HG03520 (cell line): ENCODE measurements around the gene BMP15.

ENCODE experiments used
- ATAC-seq: cut with Tn5 transposase; IDR thresholded peaks from one replicate; pipeline ENCODE4 v1.9.1; 2021; ENCODE audit warnings: mild to moderate bottlenecking, moderate library complexity; ENCODE audit not compliant: unreplicated experiment

BMP15 gene

GRCh38 chrX:50910685-50911176 is at the start of gene BMP15:
Gene BMP15, plus strand, starts transcription at chrX:50910735. Its CDS starts 49 bp downstream, at chrX:50910784.
- ATAC-seq: no peak

- ATAC-seq: no peak
Measured at GRCh38 chrX:50863471-50863870, 47.1 kb upstream of the BMP15 start.

DNA sequence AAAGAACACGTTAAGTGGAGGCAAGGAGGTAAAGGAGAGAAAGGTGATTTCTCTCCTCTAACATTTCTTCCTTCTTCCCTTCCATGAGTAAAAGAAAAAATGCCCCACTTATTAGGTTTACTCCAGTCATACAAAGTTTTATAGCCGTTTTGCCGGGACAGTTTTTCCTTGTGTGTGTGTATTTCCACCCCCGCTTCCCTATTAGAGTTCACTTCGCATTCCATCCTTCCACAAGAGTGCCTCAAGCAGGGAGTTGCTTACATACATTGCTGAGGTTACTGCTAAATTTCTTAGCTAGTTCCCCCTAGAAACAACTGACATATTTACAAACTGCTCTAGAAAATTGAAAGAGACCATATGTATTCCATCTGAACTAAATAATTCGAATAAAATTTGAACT is 45.2 kb upstream of the BMP15 start:
- ATAC-seq: no peak

- ATAC-seq: no peak
Measured at GRCh38 chrX:50871922-50872453, 38.5 kb upstream of the BMP15 start.

DNA sequence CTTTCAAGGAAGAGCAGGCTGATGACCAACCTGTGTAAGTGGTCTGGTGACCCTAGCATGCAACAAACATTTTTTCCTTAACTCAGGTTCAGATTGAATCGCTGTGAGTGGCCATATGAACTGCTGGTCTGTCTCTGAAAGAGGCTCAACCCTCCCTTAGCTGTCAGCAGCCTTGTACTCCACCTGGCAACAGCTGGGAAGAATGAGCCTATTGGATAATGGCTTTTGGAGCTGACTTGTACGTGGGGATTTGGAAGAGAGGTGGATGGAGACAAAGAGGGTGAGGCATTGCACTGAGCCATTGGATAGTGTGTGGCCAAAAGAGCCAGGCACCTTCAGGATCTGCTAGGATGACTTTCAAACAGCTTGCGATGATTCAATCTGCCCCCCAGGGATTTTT is 35.7 kb upstream of the BMP15 start:
- no peak for ATAC-seq

- ATAC-seq: no peak
Measured at GRCh38 chrX:50876551-50876950, 34.0 kb upstream of the BMP15 start.

DNA sequence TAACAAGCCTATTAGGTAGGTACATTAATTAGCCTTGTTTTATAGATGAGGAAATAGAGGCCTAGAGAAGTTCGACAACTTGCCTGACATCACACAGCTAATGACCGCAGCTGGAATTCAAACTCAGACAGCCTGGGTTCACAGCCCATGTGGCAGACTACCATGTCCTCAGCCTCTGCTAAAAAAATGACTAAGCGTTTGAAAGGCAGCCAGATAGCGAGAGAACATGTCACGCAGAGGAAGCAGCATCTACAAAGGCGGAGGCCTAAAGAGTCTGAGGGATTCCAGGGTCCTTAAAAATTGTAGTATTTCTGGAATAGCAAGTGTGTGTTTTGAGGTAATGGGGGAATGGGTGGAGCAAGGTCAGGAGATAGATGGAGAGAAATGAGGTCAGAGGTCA is 33.2 kb upstream of the BMP15 start:
- no peak for ATAC-seq

GRCh38 chrX:50881028-50881427 is 29.5 kb upstream of the BMP15 start:
- ATAC-seq: no peak

- no peak for ATAC-seq
Measured at GRCh38 chrX:50888884-50889283, 21.7 kb upstream of the BMP15 start.

GRCh38 chrX:50889582-50889981 is 21.0 kb upstream of the BMP15 start:
- no peak for ATAC-seq

- no peak for ATAC-seq
Measured at GRCh38 chrX:50893047-50893446, 17.5 kb upstream of the BMP15 start.

DNA sequence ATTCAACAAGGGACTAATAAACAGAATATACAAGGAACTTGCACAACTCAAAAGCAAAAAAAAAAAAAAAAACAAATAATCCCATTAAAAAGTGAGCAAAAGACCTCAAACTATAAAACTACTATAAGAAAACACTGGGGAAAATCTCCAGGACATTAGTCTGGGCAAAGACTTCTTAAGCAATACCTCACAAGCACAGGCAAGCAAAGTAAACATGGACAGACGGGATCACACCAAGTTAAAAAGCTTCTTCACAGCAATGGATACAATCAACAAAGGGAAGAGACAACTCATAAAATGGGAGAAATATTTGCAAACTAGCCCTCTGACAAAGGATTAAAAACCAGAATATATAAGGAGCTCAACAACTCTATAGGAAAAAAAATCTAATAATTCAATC is 17.1 kb upstream of the BMP15 start:
- ATAC-seq: no peak

DNA sequence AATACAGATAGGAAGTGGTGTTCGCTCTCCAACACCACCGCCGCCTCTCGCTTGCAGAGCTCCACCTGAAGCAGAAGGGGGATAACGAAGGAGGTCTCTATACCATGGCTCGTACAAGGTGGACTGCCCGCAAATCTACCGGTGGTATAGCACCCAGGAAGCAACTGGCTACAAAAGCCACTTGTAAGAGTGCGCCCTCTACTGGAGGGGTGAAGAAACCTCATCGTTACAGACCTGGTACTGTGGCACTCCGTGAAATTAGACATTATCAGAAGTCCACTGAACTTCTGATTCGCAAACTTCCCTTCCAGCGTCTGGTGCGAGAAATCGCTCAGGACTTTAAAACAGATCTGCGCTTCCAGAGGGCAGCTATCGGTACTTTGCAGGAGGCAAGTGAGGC is 5.2 kb upstream of the BMP15 start:
- ATAC-seq: no peak

DNA sequence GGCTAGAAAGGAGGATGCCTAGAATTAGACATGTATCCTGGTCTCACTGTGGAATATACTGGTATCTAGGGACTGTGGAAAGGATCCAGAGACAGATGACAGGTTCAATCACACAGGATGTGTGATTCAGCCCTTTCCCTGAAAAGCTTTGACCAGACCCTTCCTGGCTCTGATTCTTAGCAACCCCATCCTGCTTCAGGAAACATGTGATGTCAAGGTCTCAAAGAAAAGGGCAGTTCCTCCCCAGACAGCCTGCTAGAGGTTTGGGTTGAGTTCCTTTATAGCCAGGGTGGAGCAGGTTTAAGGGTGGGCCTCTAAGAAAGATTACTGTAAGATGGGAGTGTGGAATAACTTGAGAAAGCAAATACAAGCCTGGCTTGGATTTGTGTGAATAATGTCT is 3.0 kb downstream of the BMP15 start:
- ATAC-seq: no peak

GRCh38 chrX:50920132-50920531 is 9.6 kb downstream of the BMP15 start:
- ATAC-seq: no peak

- ATAC-seq: no peak
Measured at GRCh38 chrX:50927127-50927526, 16.6 kb downstream of the BMP15 start.

DNA sequence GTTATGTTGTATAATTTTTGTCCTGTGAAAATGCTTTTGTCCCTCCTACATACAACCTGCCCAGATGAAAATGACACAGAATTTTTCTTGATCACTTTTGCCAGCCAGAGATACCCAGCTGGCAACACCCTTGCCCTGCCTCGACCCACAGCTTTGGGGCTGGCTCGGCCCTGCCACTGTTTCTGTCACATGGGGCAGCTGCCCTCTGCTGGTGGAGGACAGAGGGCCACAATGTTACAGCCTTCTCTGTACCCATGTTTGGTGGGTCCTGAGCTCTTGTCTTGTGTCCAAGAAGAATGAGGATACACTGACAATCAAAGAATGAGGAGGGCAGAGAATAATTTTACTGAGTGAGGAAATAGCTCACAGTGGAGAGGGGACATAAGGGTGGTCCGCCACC is 31.1 kb downstream of the BMP15 start:
- ATAC-seq: no peak

- no peak for ATAC-seq
Measured at GRCh38 chrX:50942471-50942870, 31.9 kb downstream of the BMP15 start.

- no peak for ATAC-seq
Measured at GRCh38 chrX:50952406-50952805, 41.9 kb downstream of the BMP15 start.

DNA sequence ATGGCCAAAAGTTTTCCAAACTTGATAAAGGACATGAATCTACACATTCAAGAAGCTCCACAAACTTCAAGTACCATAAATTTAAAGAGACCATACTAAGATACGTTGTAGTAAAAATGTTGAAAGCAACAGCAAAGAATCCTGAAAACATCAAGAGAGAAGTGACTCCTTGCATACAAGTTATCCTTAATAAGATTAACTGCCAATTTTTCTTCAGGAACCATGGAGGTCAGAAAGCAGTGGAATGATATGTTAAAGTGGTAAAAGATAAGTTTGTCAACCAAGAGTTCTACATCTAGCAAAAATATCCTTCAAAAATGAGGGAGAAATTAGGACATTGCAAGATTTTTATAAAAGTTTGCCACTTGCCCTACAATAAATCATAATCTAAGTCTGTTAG is 43.3 kb downstream of the BMP15 start:
- ATAC-seq: no peak

DNA sequence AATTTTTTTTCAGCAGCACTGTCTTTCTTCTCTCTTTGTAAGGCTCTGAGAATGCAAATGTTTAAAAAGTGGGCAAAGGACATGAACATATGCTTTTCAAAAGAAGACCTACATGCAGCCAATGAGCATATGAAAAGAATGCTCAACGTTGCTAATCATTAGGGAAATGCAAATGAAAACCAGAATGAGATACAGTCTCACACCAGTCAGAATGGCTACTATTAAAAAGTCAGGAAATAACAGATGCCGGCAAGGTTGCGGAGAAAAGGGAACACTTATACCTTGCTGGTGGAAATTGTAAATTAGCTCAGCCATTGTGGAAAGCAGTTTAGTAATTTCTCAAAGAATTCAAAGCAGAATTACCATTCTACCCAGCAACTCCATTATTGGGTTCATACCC is 51.6 kb downstream of the BMP15 start:
- ATAC-seq: no peak

DNA sequence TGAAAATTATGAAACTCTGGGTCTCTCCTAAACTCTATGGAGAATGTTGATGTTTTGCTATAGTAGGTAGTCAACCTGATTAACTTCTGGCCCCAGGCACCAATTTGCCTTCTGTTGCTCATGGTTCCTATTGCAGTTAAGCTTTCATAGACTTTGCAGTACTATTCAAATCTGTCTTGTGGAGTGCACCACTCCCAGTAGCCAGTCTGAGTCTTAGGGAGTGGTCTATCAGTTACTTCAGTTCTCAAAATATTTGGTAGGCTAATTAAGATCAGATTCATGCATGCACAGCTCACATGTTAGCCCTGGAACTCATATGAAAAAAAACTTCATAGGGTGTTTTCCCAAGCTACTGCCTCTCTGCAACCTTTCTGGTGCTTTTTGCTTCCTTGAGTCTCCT is 53.3 kb downstream of the BMP15 start:
- ATAC-seq: no peak
